Measurements from ENCODE around the gene ADAMTS12. TPM values are rescaled to one million over a fixed set of nuclear protein-coding genes. Genes with fewer than 3 reads are reported as not detected.

Gene ADAMTS12
- total RNA-seq, 4 donors from 2014 or later: 0.60 to 4.1 (median 1.3) TPM

DNA sequence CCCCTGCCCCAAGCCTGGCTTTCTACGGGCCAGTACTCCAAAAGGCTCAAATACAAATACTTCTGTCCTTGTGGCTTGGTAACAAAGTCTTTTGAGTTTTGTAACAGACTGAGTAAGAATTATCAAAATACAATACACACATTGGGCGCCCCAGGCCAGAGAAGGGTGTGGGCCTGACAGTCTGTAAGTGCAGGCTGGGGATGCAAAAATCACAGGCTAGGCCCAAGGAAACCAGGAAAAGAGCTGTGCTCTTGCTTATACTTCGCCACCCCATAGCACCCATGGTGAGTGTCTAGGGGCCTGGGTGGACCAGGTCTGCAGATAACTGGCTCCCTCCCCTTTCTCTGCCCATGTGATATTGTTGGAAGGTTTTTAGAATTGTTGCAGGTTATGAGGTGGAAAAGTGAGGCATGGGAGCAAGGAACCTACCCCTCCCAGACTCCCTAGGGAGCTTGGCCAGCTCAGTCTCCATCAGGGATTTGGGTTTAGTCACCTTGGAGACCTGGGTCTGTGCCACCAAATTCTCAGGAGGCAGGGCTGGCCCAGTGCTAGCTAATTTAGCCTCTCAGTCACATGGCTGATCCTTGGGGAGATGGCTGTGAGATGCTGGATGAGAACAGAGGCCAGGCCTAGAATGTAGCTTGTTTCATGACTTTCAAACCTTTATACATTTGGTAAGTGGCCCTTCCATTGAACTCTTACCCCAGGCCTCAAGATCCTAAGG, 378.2 kb downstream of the ADAMTS12 start:
- Histone ChIP-seq H3K27me3 (no peaks in the 10 kb centered on the region), H3K36me3 (no peaks in the 10 kb centered on the region), H3K9me3 (no peaks in the 10 kb centered on the region), H3K4me3 (no peak overlapping the region), H3K27ac (no peak overlapping the region), H3K4me1 (no peaks in the 10 kb centered on the region)
- 75 to 100% methylated on average over 1 to 3 of the region's 3 CpGs for WGBS, 2 donors (ENCODE audit: low coverage in 1 of 2)
- no peak for DNase-seq
- TF ChIP-seq POLR2AphosphoS5 (IDR thresholded peaks at IDR 0.05): no peak
- TF ChIP-seq POLR2A (IDR thresholded peaks at IDR 0.05): no peak
- TF ChIP-seq, protein P1, sequence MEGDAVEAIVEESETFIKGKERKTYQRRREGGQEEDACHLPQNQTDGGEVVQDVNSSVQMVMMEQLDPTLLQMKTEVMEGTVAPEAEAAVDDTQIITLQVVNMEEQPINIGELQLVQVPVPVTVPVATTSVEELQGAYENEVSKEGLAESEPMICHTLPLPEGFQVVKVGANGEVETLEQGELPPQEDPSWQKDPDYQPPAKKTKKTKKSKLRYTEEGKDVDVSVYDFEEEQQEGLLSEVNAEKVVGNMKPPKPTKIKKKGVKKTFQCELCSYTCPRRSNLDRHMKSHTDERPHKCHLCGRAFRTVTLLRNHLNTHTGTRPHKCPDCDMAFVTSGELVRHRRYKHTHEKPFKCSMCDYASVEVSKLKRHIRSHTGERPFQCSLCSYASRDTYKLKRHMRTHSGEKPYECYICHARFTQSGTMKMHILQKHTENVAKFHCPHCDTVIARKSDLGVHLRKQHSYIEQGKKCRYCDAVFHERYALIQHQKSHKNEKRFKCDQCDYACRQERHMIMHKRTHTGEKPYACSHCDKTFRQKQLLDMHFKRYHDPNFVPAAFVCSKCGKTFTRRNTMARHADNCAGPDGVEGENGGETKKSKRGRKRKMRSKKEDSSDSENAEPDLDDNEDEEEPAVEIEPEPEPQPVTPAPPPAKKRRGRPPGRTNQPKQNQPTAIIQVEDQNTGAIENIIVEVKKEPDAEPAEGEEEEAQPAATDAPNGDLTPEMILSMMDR (IDR thresholded peaks at IDR 0.05): no peak
- no peak for TF ChIP-seq EP300 (IDR thresholded peaks at IDR 0.05; ENCODE audit: low read depth)
- intact Hi-C loops (cut with DNase I; ENCODE audit: low total_unique reads): no loop called here
- in situ Hi-C loops (cut with MboI; ENCODE audit: low pct_ligation_motif_present in 1 of 4, low pct_unique_long_range_greater_than_20kb in 1 of 4, low sequenced_read_pairs in 3 of 4): no loop called here

- in situ Hi-C loops (cut with MboI; ENCODE audit: low pct_ligation_motif_present in 1 of 4, low pct_unique_long_range_greater_than_20kb in 1 of 4, low sequenced_read_pairs in 3 of 4): no loop called here
- no peaks in the 10 kb centered on the region for H3K27me3 ChIP-seq
- H3K9me3 ChIP-seq: no peaks in the 10 kb centered on the region
- no peak overlapping the region for H3K27ac ChIP-seq
- no peak for DNase-seq
- intact Hi-C loops (cut with DNase I; ENCODE audit: low total_unique reads): no loop called here
- WGBS, 2 donors (ENCODE audit: low coverage in 1 of 2): 83 to 97% methylated on average over 3 of the region's 3 CpGs
- no peaks in the 10 kb centered on the region for H3K36me3 ChIP-seq
- no peak overlapping the region for H3K4me3 ChIP-seq
- TF ChIP-seq, protein P1 (IDR thresholded peaks at IDR 0.05): no peak
- TF ChIP-seq POLR2A (IDR thresholded peaks at IDR 0.05): no peak
- TF ChIP-seq EP300 (IDR thresholded peaks at IDR 0.05; ENCODE audit: low read depth): no peak
- no peak for TF ChIP-seq POLR2AphosphoS5 (IDR thresholded peaks at IDR 0.05)
- no peaks in the 10 kb centered on the region for H3K4me1 ChIP-seq
Measured at GRCh38 chr5:33509036-33509435, 382.8 kb downstream of the ADAMTS12 start.

DNA sequence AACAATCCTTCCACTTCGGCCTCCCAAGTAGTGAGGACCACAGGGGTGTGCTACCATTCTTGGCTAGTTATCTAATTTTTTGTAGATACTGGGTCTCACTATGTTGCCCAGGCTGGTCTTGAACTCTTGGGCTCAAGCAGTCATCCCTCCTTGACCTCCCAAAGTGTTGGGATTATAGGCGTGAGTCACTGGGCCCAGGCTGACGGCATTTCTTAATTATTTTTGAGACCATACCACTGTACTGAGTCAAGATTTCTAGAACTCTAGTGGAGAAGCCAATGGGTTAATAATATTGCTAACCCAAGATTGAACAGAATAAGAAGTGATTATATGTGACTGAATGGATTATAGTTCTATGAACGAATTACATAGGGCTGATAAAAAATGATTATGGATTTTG, 384.4 kb downstream of the ADAMTS12 start:
- no peaks in the 10 kb centered on the region for H3K27me3 ChIP-seq
- no peaks in the 10 kb centered on the region for H3K36me3 ChIP-seq
- H3K4me1 ChIP-seq: no peaks in the 10 kb centered on the region
- intact Hi-C loops (cut with DNase I; ENCODE audit: low total_unique reads): no loop called here
- no peak for TF ChIP-seq EP300 (IDR thresholded peaks at IDR 0.05; ENCODE audit: low read depth)
- TF ChIP-seq, protein P1 (IDR thresholded peaks at IDR 0.05): no peak
- TF ChIP-seq POLR2A (IDR thresholded peaks at IDR 0.05): no peak
- TF ChIP-seq POLR2AphosphoS5 (IDR thresholded peaks at IDR 0.05): no peak
- H3K27ac ChIP-seq: no peak overlapping the region
- no peak overlapping the region for H3K4me3 ChIP-seq
- no peaks in the 10 kb centered on the region for H3K9me3 ChIP-seq
- no peak for DNase-seq
- 84 to 86% methylated on average over 4 of the region's 4 CpGs for WGBS, 2 donors (ENCODE audit: low coverage in 1 of 2)
- in situ Hi-C loops (cut with MboI; ENCODE audit: low pct_ligation_motif_present in 1 of 4, low pct_unique_long_range_greater_than_20kb in 1 of 4, low sequenced_read_pairs in 3 of 4): no loop called here

DNA sequence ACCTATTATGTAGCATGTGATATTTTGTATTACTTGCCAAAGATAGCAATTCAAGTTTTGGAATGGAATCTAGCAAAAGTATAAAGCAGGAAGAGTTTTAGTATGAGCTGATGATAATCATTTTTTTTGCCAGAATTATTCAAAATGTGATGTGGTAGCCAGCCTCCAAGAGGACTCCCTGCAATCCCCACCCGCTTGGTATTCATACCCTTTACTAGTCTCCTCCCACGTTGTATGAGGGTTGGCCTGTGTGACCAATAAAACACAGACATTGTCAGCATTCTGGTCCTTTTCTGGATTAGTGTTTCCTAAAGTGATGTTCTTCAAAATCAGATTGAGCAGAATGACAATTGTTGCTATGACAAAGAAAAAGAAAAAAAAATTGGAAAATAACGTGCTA, 387.2 kb downstream of the ADAMTS12 start:
- in situ Hi-C loops (cut with MboI; ENCODE audit: low pct_ligation_motif_present in 1 of 4, low pct_unique_long_range_greater_than_20kb in 1 of 4, low sequenced_read_pairs in 3 of 4): no loop called here
- H3K4me1 ChIP-seq: no peaks in the 10 kb centered on the region
- H3K36me3 ChIP-seq: no peaks in the 10 kb centered on the region
- no peaks in the 10 kb centered on the region for H3K27me3 ChIP-seq
- no peak for DNase-seq
- TF ChIP-seq EP300 (IDR thresholded peaks at IDR 0.05; ENCODE audit: low read depth) (no peak), POLR2AphosphoS5 (IDR thresholded peaks at IDR 0.05) (no peak), POLR2A (IDR thresholded peaks at IDR 0.05) (no peak)
- TF ChIP-seq, protein P1 (IDR thresholded peaks at IDR 0.05): no peak
- H3K9me3 ChIP-seq: no peaks in the 10 kb centered on the region
- intact Hi-C loops (cut with DNase I; ENCODE audit: low total_unique reads): no loop called here
- 54 to 79% methylated on average over 3 of the region's 3 CpGs for WGBS, 2 donors (ENCODE audit: low coverage in 1 of 2)
- H3K27ac ChIP-seq: no peak overlapping the region
- H3K4me3 ChIP-seq: no peak overlapping the region

Measured in transverse colon (tissue), 4 donors.